ENCODE measurements around the gene UBA6. TPM values are rescaled to one million over a fixed set of nuclear protein-coding genes. Genes with fewer than 3 reads are reported as not detected.

The UBA6 gene
- total and polyA plus RNA-seq, 2 donors from 2014 or later: 5.2 to 45.8 TPM

DNA sequence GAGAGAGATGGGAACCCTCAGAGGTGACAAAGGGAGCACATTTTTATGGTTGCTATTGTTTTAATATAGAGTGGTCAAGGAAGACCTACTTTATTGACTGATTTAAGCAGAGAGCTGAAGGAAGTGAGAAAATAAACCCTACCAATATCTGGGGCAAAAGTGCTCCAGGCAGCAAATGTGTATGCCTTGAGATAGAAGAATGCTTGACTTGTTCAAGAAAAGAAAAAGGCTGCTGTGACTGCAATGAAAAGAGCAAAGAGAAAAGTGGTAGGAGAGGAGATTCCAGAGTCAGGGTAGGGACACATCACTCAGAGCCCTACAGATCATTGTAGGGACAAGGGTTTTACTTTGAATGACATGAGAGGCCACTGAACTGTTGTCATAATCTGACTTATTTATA, 116.5 kb downstream of the UBA6 start:
- no peaks in the 10 kb centered on the region for H3K36me3 ChIP-seq (ENCODE audit: control insufficient read depth in 2 of 3, insufficient read depth in 3 of 3, low read length in 3 of 3)
- DNase-seq (no peak), FAIRE-seq (no peak)
- no peak overlapping the region for H3K9ac ChIP-seq (ENCODE audit: low read length in 3 of 3)
- no peaks in the 10 kb centered on the region for H3K4me1 ChIP-seq (ENCODE audit: control insufficient read depth in 2 of 3, insufficient read depth in 2 of 3, low read depth in 1 of 3, low read length in 3 of 3)
- H3K4me3 ChIP-seq (ENCODE audit: low read length in 3 of 3): no peak overlapping the region
- TF ChIP-seq CTCF (IDR thresholded peaks at IDR 0.05; ENCODE audit: borderline replicate concordance, extremely low read depth, insufficient read depth): no peak
- no peak overlapping the region for H3K27ac ChIP-seq (ENCODE audit: low read depth in 2 of 2, low read length in 2 of 2)
- H3K27me3 ChIP-seq (ENCODE audit: control insufficient read depth, insufficient read depth, low read length): no peaks in the 10 kb centered on the region
- no peaks in the 10 kb centered on the region for H3K9me3 ChIP-seq (ENCODE audit: control insufficient read depth in 2 of 3, insufficient read depth in 1 of 3, low read length in 3 of 3)
- intact Hi-C loops (cut with DNase I): no loop called here

DNA sequence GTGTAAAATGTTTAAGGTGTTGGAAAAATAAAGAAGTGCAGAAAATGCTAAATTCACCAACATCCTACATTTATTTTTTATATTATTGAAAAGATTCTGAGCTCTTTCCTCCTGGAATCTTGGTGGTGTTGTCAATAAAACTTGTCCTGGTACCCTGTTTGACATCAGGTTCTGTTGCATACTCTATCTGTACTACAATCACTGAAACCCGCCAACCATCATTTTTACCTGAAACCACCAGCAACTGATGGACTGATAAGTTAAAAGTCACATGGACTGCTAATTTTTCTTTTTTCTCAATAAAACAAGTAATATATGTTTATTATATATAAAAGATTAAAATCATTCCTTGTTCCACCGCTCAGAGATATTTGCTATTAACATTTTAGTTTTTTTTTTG, 119.0 kb downstream of the UBA6 start:
- no peaks in the 10 kb centered on the region for H3K9me3 ChIP-seq (ENCODE audit: control insufficient read depth in 2 of 3, insufficient read depth in 1 of 3, low read length in 3 of 3)
- no peaks in the 10 kb centered on the region for H3K36me3 ChIP-seq (ENCODE audit: control insufficient read depth in 2 of 3, insufficient read depth in 3 of 3, low read length in 3 of 3)
- TF ChIP-seq CTCF (IDR thresholded peaks at IDR 0.05; ENCODE audit: borderline replicate concordance, extremely low read depth, insufficient read depth): no peak
- DNase-seq (no peak), FAIRE-seq (no peak)
- intact Hi-C loops (cut with DNase I): no loop called here
- no peak overlapping the region for H3K4me3 ChIP-seq (ENCODE audit: low read length in 3 of 3)
- no peak overlapping the region for H3K9ac ChIP-seq (ENCODE audit: low read length in 3 of 3)
- no peak overlapping the region for H3K27ac ChIP-seq (ENCODE audit: low read depth in 2 of 2, low read length in 2 of 2)
- no peaks in the 10 kb centered on the region for H3K4me1 ChIP-seq (ENCODE audit: control insufficient read depth in 2 of 3, insufficient read depth in 2 of 3, low read depth in 1 of 3, low read length in 3 of 3)
- no peaks in the 10 kb centered on the region for H3K27me3 ChIP-seq (ENCODE audit: control insufficient read depth, insufficient read depth, low read length)

GRCh38 chr4:67581208-67581857, 119.6 kb downstream of the UBA6 start:
- DNase-seq: no peak
- no peak overlapping the region for H3K9ac ChIP-seq (ENCODE audit: low read length in 3 of 3)
- intact Hi-C loops (cut with DNase I): no loop called here
- H3K9me3 ChIP-seq (ENCODE audit: control insufficient read depth in 2 of 3, insufficient read depth in 1 of 3, low read length in 3 of 3): no peaks in the 10 kb centered on the region
- no peak overlapping the region for H3K4me3 ChIP-seq (ENCODE audit: low read length in 3 of 3)
- no peak overlapping the region for H3K27ac ChIP-seq (ENCODE audit: low read depth in 2 of 2, low read length in 2 of 2)
- H3K4me1 ChIP-seq (ENCODE audit: control insufficient read depth in 2 of 3, insufficient read depth in 2 of 3, low read depth in 1 of 3, low read length in 3 of 3): no peaks in the 10 kb centered on the region
- no peak for TF ChIP-seq CTCF (IDR thresholded peaks at IDR 0.05; ENCODE audit: borderline replicate concordance, extremely low read depth, insufficient read depth)
- no peak for FAIRE-seq
- no peaks in the 10 kb centered on the region for H3K36me3 ChIP-seq (ENCODE audit: control insufficient read depth in 2 of 3, insufficient read depth in 3 of 3, low read length in 3 of 3)
- no peaks in the 10 kb centered on the region for H3K27me3 ChIP-seq (ENCODE audit: control insufficient read depth, insufficient read depth, low read length)

DNA sequence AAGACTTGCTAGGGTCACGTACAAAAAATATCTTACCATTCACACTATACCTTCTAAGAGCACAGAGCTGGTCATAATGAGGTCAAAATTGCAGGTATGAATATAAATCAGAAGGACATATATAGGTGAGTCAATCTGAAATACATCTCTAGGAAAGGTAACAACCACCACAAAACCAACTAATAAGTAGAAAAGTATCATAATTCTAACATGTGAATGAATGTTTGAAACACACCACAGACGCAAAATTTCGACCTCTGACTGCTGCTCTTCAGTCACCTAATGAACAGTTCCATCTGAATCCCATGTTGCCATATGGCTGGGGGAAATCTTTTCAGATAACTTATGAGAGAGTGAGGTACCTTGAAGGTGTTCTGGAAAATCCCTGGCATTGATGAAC, 120.4 kb downstream of the UBA6 start:
- Histone ChIP-seq H3K9me3 (ENCODE audit: control insufficient read depth in 2 of 3, insufficient read depth in 1 of 3, low read length in 3 of 3) (no peaks in the 10 kb centered on the region), H3K4me1 (ENCODE audit: control insufficient read depth in 2 of 3, insufficient read depth in 2 of 3, low read depth in 1 of 3, low read length in 3 of 3) (no peaks in the 10 kb centered on the region), H3K27ac (ENCODE audit: low read depth in 2 of 2, low read length in 2 of 2) (no peak overlapping the region), H3K9ac (ENCODE audit: low read length in 3 of 3) (no peak overlapping the region), H3K4me3 (ENCODE audit: low read length in 3 of 3) (no peak overlapping the region), H3K27me3 (ENCODE audit: control insufficient read depth, insufficient read depth, low read length) (no peaks in the 10 kb centered on the region), H3K36me3 (ENCODE audit: control insufficient read depth in 2 of 3, insufficient read depth in 3 of 3, low read length in 3 of 3) (no peaks in the 10 kb centered on the region)
- no peak for FAIRE-seq
- DNase-seq: no peak
- no peak for TF ChIP-seq CTCF (IDR thresholded peaks at IDR 0.05; ENCODE audit: borderline replicate concordance, extremely low read depth, insufficient read depth)
- intact Hi-C loops (cut with DNase I): no loop called here

Data from kidney (tissue), 14 donors.